ENCODE data around the gene IPPK.
"Not testable (repeated sequence)": the region's sequence is repeated elsewhere in the genome, so short reads cannot be mapped to it uniquely, and the experiment has no call there.

The IPPK gene

GRCh38 chr9:92601451-92601850 lies 68.5 kb downstream of the IPPK start:
- TF ChIP-seq CTCF (IDR thresholded peaks at IDR 0.05; ENCODE audit: low read depth, low read length), result no peak
- DNase-seq (ENCODE audit: low read depth in 2 of 2), result no peak
- H3K4me3 ChIP-seq (replicated peaks in 1 of 2; ENCODE audit: low read depth in 2 of 2, low read length in 2 of 2), result no peak overlapping the region

GRCh38 chr9:92600462-92601261 lies 69.3 kb downstream of the IPPK start:
- no peak for TF ChIP-seq CTCF (IDR thresholded peaks at IDR 0.05; ENCODE audit: low read depth, low read length)
- DNase-seq (ENCODE audit: low read depth in 2 of 2), result peak; percentile 71 to 80
- H3K4me3 ChIP-seq (replicated peaks in 1 of 2; ENCODE audit: low read depth in 2 of 2, low read length in 2 of 2), result no peak overlapping the region

GRCh38 chr9:92599938-92600461 lies 69.9 kb downstream of the IPPK start:
- no peak overlapping the region for H3K4me3 ChIP-seq (replicated peaks in 1 of 2; ENCODE audit: low read depth in 2 of 2, low read length in 2 of 2)
- DNase-seq (ENCODE audit: low read depth in 2 of 2), result no peak
- TF ChIP-seq CTCF (IDR thresholded peaks at IDR 0.05; ENCODE audit: low read depth, low read length), result no peak

GRCh38 chr9:92598382-92598781 lies 71.5 kb downstream of the IPPK start:
- DNase-seq (ENCODE audit: low read depth in 2 of 2), result no peak
- H3K4me3 ChIP-seq (replicated peaks in 1 of 2; ENCODE audit: low read depth in 2 of 2, low read length in 2 of 2), result no peak overlapping the region
- TF ChIP-seq CTCF (IDR thresholded peaks at IDR 0.05; ENCODE audit: low read depth, low read length), result no peak

GRCh38 chr9:92595930-92596329 lies 74.0 kb downstream of the IPPK start:
- H3K4me3 ChIP-seq (replicated peaks in 1 of 2; ENCODE audit: low read depth in 2 of 2, low read length in 2 of 2), result no peak overlapping the region
- DNase-seq (ENCODE audit: low read depth in 2 of 2), result no peak
- TF ChIP-seq CTCF (IDR thresholded peaks at IDR 0.05; ENCODE audit: low read depth, low read length), result no peak

GRCh38 chr9:92595075-92595474 lies 74.9 kb downstream of the IPPK start:
- H3K4me3 ChIP-seq (replicated peaks in 1 of 2; ENCODE audit: low read depth in 2 of 2, low read length in 2 of 2); DNase-seq (ENCODE audit: low read depth in 2 of 2): not testable (repeated sequence)

GRCh38 chr9:92592946-92593861 lies 76.7 kb downstream of the IPPK start:
- peak in 1 of 2 donors; percentile 55 for DNase-seq (ENCODE audit: low read depth in 2 of 2)

More at GRCh38 chr9:92592946-92593861, 76.7 kb downstream of the IPPK start:
- no peak overlapping the region for H3K4me3 ChIP-seq (replicated peaks in 1 of 2; ENCODE audit: low read depth in 2 of 2, low read length in 2 of 2)
- TF ChIP-seq CTCF (IDR thresholded peaks at IDR 0.05; ENCODE audit: low read depth, low read length), result no peak

Measured in cardiac fibroblast (primary cell).